ENCODE measurements around the gene NEUROG2. TPM values are rescaled to one million over a fixed set of nuclear protein-coding genes. Genes with fewer than 3 reads are reported as not detected.
"Not testable (repeated sequence)": the region's sequence is repeated elsewhere in the genome, so short reads cannot be mapped to it uniquely, and the experiment has no call there.

NEUROG2 gene
- not detected in 2 replicates for total RNA-seq

- intact Hi-C loops (cut with micrococcal nuclease), result loop anchor here (5.0 kb wide), 2 partner anchors 229 to 284 kb away; partner anchors contain the start of genes AP1AR and TIFA
- peak within 1 kb of the TSS; percentile 88 for H3K4me3 Mint-ChIP-seq (ENCODE audit: low read depth)
- H3K4me1 Mint-ChIP-seq (ENCODE audit: low read depth), result peaks cover 51% of the 10 kb centered on the region
- no peaks in the 10 kb centered on the region for H3K9me3 Mint-ChIP-seq
- H3K36me3 Mint-ChIP-seq (ENCODE audit: low read depth), result no peaks in the 10 kb centered on the region
- H3K27ac Mint-ChIP-seq, result peak within 1 kb of the TSS; percentile 56
- peaks cover 88% of the 10 kb centered on the region for H3K27me3 Mint-ChIP-seq (ENCODE audit: low read depth)
- no peak for DNase-seq (ENCODE audit: low spot score)
Observed at GRCh38 chr4:112516066-112516470, at the start of gene NEUROG2. Gene NEUROG2 (minus strand): TSS chr4:112516180. CDS start chr4:112515475, 705 bp downstream.

- no peak overlapping the region for H3K4me3 Mint-ChIP-seq (ENCODE audit: low read depth)
- peaks cover 26% of the 10 kb centered on the region for H3K36me3 Mint-ChIP-seq (ENCODE audit: low read depth)
- no peak overlapping the region for H3K27ac Mint-ChIP-seq
- DNase-seq (ENCODE audit: low spot score), result no peak
- intact Hi-C loops (cut with micrococcal nuclease), result no loop called here
- peaks cover 5% of the 10 kb centered on the region for H3K4me1 Mint-ChIP-seq (ENCODE audit: low read depth)
- H3K9me3 Mint-ChIP-seq, result no peaks in the 10 kb centered on the region
- no peaks in the 10 kb centered on the region for H3K27me3 Mint-ChIP-seq (ENCODE audit: low read depth)
Observed at GRCh38 chr4:112564706-112565270, 48.8 kb upstream of the NEUROG2 start.

GRCh38 chr4:112563431-112564200 is 47.6 kb upstream of the NEUROG2 start:
- no peaks in the 10 kb centered on the region for H3K9me3 Mint-ChIP-seq
- no peaks in the 10 kb centered on the region for H3K27me3 Mint-ChIP-seq (ENCODE audit: low read depth)
- DNase-seq (ENCODE audit: low spot score), result no peak
- H3K4me1 Mint-ChIP-seq (ENCODE audit: low read depth), result peaks cover 7% of the 10 kb centered on the region
- H3K27ac Mint-ChIP-seq, result no peak overlapping the region
- intact Hi-C loops (cut with micrococcal nuclease), result no loop called here
- peaks cover 32% of the 10 kb centered on the region for H3K36me3 Mint-ChIP-seq (ENCODE audit: low read depth)
- H3K4me3 Mint-ChIP-seq (ENCODE audit: low read depth), result no peak overlapping the region

- Mint-ChIP-seq H3K27me3 (ENCODE audit: low read depth) (no peaks in the 10 kb centered on the region), H3K9me3 (no peaks in the 10 kb centered on the region), H3K27ac (no peak overlapping the region), H3K4me3 (ENCODE audit: low read depth) (no peak overlapping the region), H3K36me3 (ENCODE audit: low read depth) (peaks cover 35% of the 10 kb centered on the region), H3K4me1 (ENCODE audit: low read depth) (peaks cover 7% of the 10 kb centered on the region)
- no peak for DNase-seq (ENCODE audit: low spot score)
- intact Hi-C loops (cut with micrococcal nuclease), result no loop called here
Observed at GRCh38 chr4:112562254-112562879, 46.4 kb upstream of the NEUROG2 start.

GRCh38 chr4:112560084-112560483 is 44.1 kb upstream of the NEUROG2 start:
- no peak overlapping the region for H3K4me3 Mint-ChIP-seq (ENCODE audit: low read depth)
- no peaks in the 10 kb centered on the region for H3K27me3 Mint-ChIP-seq (ENCODE audit: low read depth)
- H3K27ac Mint-ChIP-seq, result no peak overlapping the region
- peaks cover 27% of the 10 kb centered on the region for H3K36me3 Mint-ChIP-seq (ENCODE audit: low read depth)
- intact Hi-C loops (cut with micrococcal nuclease), result no loop called here
- no peaks in the 10 kb centered on the region for H3K9me3 Mint-ChIP-seq
- H3K4me1 Mint-ChIP-seq (ENCODE audit: low read depth), result peaks cover 7% of the 10 kb centered on the region
- DNase-seq (ENCODE audit: low spot score), result no peak

- intact Hi-C loops (cut with micrococcal nuclease), result no loop called here
Observed at GRCh38 chr4:112559053-112559452, 43.1 kb upstream of the NEUROG2 start.

GRCh38 chr4:112557676-112558411 is 41.9 kb upstream of the NEUROG2 start:
- intact Hi-C loops (cut with micrococcal nuclease), result no loop called here
- Mint-ChIP-seq H3K4me3 (ENCODE audit: low read depth) (no peak overlapping the region), H3K36me3 (ENCODE audit: low read depth) (peaks cover 35% of the 10 kb centered on the region), H3K9me3 (no peaks in the 10 kb centered on the region), H3K27me3 (ENCODE audit: low read depth) (no peaks in the 10 kb centered on the region), H3K4me1 (ENCODE audit: low read depth) (peaks cover 7% of the 10 kb centered on the region), H3K27ac (no peak overlapping the region)
- no peak for DNase-seq (ENCODE audit: low spot score)

More at GRCh38 chr4:112559053-112559452, 43.1 kb upstream of the NEUROG2 start:
- DNase-seq (ENCODE audit: low spot score), result no peak
- H3K27ac Mint-ChIP-seq, result no peak overlapping the region
- peaks cover 31% of the 10 kb centered on the region for H3K36me3 Mint-ChIP-seq (ENCODE audit: low read depth)
- no peaks in the 10 kb centered on the region for H3K27me3 Mint-ChIP-seq (ENCODE audit: low read depth)
- H3K4me1 Mint-ChIP-seq (ENCODE audit: low read depth), result peaks cover 7% of the 10 kb centered on the region
- no peaks in the 10 kb centered on the region for H3K9me3 Mint-ChIP-seq
- H3K4me3 Mint-ChIP-seq (ENCODE audit: low read depth), result no peak overlapping the region

GRCh38 chr4:112554271-112554670 is 38.3 kb upstream of the NEUROG2 start:
- H3K36me3 Mint-ChIP-seq (ENCODE audit: low read depth), result peaks cover 22% of the 10 kb centered on the region
- H3K4me3 Mint-ChIP-seq (ENCODE audit: low read depth); DNase-seq (ENCODE audit: low spot score); H3K4me1 Mint-ChIP-seq (ENCODE audit: low read depth); H3K9me3 Mint-ChIP-seq; intact Hi-C loops (cut with micrococcal nuclease); H3K27ac Mint-ChIP-seq; H3K27me3 Mint-ChIP-seq (ENCODE audit: low read depth): not testable (repeated sequence)

GRCh38 chr4:112552668-112553067 is 36.7 kb upstream of the NEUROG2 start:
- Mint-ChIP-seq H3K27me3 (ENCODE audit: low read depth) (no peaks in the 10 kb centered on the region), H3K4me1 (ENCODE audit: low read depth) (no peaks in the 10 kb centered on the region), H3K36me3 (ENCODE audit: low read depth) (peaks cover 17% of the 10 kb centered on the region), H3K4me3 (ENCODE audit: low read depth) (no peak overlapping the region), H3K27ac (no peak overlapping the region), H3K9me3 (no peaks in the 10 kb centered on the region)
- no peak for DNase-seq (ENCODE audit: low spot score)
- intact Hi-C loops (cut with micrococcal nuclease), result no loop called here

- H3K9me3 Mint-ChIP-seq, result no peaks in the 10 kb centered on the region
- no peak overlapping the region for H3K27ac Mint-ChIP-seq
- DNase-seq (ENCODE audit: low spot score), result no peak
- intact Hi-C loops (cut with micrococcal nuclease), result no loop called here
- peaks cover 2% of the 10 kb centered on the region for H3K4me1 Mint-ChIP-seq (ENCODE audit: low read depth)
- H3K27me3 Mint-ChIP-seq (ENCODE audit: low read depth), result no peaks in the 10 kb centered on the region
- peaks cover 14% of the 10 kb centered on the region for H3K36me3 Mint-ChIP-seq (ENCODE audit: low read depth)
- H3K4me3 Mint-ChIP-seq (ENCODE audit: low read depth), result no peak overlapping the region
Observed at GRCh38 chr4:112550728-112551127, 34.7 kb upstream of the NEUROG2 start.

GRCh38 chr4:112546476-112546875 is 30.5 kb upstream of the NEUROG2 start:
- Mint-ChIP-seq H3K36me3 (ENCODE audit: low read depth) (peaks cover 6% of the 10 kb centered on the region), H3K9me3 (no peaks in the 10 kb centered on the region), H3K4me1 (ENCODE audit: low read depth) (peaks cover 2% of the 10 kb centered on the region), H3K4me3 (ENCODE audit: low read depth) (no peak overlapping the region), H3K27me3 (ENCODE audit: low read depth) (no peaks in the 10 kb centered on the region), H3K27ac (no peak overlapping the region)
- DNase-seq (ENCODE audit: low spot score), result no peak
- intact Hi-C loops (cut with micrococcal nuclease), result no loop called here

GRCh38 chr4:112545346-112545745 is 29.4 kb upstream of the NEUROG2 start:
- no peak for DNase-seq (ENCODE audit: low spot score)
- intact Hi-C loops (cut with micrococcal nuclease), result no loop called here
- Mint-ChIP-seq H3K4me3 (ENCODE audit: low read depth) (no peak overlapping the region), H3K36me3 (ENCODE audit: low read depth) (peaks cover 6% of the 10 kb centered on the region), H3K27me3 (ENCODE audit: low read depth) (no peaks in the 10 kb centered on the region), H3K27ac (no peak overlapping the region), H3K4me1 (ENCODE audit: low read depth) (peaks cover 2% of the 10 kb centered on the region), H3K9me3 (no peaks in the 10 kb centered on the region)
